Kasumi-1 (cell line): Measurements from ENCODE around the gene SLAMF7.

Experiments used
- DNase-seq, 2 experiments: peaks; one replicate each; lab custom pipeline; 2025; lab: John Stamatoyannopoulos, UW

Gene SLAMF7

GRCh38 chr1:160800645-160801408, 61.8 kb downstream of the SLAMF7 start:
- DNase-seq, result peak; percentile 46 to 50

DNA sequence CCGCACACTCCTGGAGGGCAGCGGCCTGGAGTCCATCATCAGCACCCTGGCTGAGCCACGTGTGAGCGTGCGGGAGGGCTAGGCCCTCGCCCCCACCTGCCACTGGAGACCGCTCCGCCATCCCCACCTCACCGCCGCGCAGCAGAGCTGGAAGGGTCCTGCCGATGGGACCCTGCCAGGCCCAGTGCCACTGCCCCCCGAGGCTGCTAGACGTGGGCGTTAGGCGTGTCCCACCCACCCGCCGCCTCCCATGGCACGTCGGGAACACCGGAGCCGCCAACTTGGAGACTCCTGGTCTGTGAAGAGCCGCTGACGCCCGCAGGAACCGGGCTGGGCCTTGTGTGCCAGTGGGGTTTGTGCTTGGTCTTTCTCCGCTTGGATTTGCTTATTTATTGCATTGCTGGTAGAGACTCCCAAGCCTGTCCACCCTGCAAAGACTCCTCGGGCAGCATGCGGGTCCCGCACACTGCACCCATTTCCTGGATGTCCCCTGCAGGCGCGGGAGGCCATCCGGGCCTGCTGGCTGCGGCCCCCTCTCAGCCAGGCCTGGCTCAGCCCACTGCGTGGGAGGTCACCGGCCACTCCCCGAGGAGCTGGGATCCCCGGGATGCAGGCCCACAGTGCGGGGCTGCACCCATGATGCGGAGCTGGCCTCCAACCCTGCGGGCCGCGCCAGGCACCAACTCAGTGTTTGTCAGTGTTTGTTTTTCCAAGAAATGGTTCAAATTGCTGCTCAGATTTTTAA, 63.0 kb downstream of the SLAMF7 start:
- no peak for DNase-seq
